GM19023 (cell line): ENCODE results near the gene CFAP74.

Source experiments
- ATAC-seq: cut with Tn5 transposase; IDR thresholded peaks from one replicate; pipeline ENCODE4 v1.9.1; 2021; ENCODE audit warnings: mild to moderate bottlenecking, moderate library complexity; ENCODE audit not compliant: unreplicated experiment

Gene CFAP74

DNA sequence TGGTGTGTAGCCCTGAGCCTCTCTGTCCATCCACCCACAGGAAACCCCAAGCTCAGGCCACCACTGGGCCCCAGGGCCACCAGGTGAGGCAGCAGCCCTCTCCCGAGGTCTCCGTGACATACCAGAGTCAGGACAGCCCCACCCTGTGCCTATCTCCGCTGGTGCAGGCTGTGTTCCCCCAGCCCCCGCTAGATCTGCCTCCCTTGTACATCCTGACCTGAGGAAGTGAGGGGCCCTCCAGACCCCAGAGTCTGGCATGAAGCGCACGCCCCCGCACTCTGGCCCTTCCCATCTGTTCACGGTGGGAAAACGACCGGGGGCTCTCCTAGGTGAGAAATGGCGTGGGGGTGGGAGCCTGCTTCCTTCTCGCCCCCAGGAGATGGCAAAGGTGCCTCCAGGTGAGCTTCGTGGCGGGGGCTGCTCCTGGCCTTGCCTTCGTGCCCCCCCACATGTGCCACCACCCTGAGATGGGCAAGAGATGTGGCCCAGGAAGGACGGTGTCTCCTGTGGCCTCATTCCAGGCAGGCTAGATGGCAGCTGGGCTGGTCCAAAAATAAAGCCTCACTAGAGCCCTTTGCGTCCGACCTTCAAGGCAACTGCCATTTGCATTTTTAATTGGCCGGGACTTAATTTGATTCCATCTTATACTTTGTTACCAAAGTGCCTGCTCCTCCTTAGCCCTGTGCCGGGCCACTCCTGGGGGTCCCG is 18.6 kb upstream of the CFAP74 start:
- ATAC-seq = no peak

DNA sequence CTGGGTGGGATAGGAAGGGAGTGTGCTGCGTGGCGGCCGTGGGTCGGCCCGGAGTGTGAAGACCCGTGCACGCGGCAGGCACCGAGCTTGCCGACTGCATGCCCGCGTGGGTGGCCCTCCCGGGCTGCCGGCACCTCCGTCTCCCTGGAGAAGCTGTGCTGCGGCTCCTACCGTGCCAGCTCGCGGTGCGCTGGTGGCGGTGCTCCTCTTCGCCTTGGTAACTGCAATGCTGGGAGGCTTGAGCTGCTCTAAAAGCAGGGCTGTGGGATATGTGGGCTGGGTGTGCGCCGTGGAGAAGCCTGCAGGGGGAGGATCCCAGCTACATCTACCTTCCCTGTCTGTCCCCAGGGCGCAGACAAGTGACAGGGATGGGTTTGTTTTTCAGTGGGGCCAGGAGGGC is 18.0 kb upstream of the CFAP74 start:
- ATAC-seq = no peak

DNA sequence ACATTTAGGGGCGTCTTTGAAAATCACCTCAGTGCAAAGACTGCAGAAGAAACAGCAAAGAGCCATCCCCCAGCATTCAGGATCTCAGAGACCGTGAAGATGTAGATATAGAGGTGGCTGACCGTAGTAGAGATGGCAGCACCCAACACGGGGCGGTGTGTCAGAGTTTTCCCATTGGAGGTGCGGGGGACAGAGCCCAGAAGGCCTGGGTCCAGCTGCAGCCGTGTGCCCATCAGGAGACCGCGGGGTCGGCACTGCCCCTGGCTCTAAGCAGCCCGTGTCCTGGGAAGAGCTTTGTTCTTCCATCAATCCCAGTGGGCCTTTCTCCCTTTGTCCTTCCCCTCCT is 16.7 kb upstream of the CFAP74 start:
- ATAC-seq = no peak

DNA sequence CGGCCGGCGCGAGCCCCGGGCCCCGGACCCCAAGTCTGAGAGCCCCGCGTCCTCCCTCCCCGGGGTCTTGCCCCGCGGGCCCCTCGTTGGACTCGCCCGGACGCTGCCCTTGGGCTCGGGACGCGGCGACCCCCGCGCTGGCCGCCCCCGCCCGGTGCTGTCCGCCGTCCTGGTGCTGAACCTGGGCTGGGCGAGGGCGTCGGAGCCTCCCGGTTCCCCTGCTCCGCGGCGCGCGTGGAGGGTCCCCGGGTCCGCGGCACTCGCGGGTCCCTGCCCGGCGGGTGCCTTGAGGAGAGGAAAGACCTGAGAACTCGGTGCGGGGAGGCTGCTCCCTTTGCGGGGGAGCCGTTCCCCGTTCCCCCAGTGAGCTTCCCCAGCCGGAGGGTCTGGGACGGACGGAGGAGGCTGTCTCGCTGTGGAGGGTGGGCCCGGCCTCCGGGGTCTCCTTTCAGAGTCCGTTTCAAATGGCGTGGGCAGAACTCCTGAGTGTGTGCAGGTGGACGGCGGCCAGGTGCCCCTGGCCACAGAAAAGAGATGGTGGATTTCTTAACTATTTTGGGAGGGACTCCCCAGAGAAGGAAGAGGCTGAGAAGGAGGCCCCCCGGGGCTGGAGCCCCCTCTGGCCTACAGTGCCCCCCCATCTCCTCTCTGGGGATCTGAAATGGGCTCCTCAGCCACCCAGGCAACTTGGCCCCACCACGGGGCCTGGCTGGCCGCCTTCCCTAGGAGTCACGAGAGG is 16.2 kb upstream of the CFAP74 start:
- no peak for ATAC-seq

DNA sequence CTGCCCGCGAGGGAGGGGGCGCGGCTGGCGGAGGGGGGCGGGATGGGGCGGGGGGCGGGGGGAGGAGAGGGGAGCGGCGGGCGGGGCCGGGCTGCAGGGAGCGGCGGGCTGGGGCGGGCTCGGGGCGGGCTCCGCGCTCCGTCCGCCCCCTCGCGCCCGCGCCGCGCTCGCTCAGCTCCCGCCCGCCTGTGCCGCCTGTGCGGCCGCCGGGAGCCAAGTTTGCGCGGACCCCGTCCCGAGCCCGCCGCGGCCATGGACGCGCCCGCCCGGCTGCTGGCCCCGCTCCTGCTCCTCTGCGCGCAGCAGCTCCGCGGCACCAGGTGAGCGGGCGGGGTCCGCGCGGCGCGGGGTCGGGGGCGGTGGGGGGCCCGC is 15.6 kb upstream of the CFAP74 start, which contains the start of gene GABRD:
GABRD (plus strand) TSS at position 174 of the 372 bp plus-strand sequence; CDS start at position 253, 79 bp downstream.
- no peak for ATAC-seq

DNA sequence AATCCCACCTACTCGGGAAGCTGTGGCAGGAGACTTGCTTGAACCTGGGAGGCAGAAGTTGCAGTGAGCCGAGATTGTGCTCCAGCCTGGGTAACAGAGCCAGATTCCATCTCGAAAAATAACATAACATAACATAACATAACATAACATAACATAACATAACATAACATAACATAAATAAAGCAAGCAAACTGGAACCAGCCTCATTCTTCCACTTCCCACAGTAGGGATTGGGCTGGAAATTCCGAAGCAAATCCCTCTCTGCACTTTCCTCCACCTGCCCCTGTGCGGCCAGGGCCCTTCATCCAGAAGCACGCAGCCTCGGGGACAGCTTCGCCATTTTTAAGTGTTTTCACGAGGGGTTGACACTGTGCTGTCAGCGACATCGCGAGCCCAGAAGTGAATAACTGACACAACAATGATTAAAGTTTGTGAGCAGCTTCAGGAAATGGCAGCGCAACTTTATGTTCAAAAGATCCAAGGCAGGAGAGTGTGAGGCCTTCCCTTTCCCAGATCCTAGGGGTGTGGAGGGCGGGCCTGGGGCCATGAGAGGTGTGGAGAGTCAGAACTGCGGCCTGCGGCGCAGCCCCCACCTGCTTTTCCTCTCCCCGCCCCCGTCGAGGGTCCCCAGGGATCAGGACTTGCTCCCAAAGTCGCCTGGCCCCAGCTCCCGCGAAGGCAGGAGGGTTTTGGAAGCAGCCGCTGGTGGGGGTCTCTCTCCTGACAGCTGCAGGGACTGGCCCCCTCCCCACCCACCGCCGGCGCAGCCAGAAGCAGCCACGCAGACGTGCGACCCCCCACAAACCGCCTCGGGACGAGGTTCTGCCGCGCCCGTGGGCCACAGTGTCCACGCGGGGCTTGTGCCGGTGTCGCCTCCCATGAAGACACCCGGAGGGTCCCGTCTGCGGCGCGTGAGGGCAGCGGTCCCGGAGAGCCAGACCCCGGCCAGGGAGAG is 14.9 kb upstream of the CFAP74 start:
- ATAC-seq = no peak

DNA sequence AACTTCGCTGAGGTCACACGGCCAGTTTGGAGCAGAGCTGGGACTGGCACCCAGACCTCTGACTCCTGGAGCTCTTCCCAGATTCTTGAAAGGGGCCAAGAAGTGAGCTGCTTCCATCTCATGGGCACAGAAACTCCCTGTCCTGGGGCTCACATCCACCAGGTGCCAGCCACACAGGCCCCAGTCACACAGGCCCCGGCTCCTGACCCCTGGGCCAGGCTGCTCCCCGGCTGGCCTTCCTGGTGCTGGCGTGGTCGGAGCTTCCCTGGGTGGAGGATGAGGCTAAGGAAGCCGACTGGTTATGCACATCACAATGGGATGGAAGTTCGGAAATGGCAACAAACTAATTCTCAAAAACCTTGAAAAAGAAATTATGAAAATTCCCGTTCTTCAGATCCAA is 12.5 kb upstream of the CFAP74 start:
- ATAC-seq = no peak

DNA sequence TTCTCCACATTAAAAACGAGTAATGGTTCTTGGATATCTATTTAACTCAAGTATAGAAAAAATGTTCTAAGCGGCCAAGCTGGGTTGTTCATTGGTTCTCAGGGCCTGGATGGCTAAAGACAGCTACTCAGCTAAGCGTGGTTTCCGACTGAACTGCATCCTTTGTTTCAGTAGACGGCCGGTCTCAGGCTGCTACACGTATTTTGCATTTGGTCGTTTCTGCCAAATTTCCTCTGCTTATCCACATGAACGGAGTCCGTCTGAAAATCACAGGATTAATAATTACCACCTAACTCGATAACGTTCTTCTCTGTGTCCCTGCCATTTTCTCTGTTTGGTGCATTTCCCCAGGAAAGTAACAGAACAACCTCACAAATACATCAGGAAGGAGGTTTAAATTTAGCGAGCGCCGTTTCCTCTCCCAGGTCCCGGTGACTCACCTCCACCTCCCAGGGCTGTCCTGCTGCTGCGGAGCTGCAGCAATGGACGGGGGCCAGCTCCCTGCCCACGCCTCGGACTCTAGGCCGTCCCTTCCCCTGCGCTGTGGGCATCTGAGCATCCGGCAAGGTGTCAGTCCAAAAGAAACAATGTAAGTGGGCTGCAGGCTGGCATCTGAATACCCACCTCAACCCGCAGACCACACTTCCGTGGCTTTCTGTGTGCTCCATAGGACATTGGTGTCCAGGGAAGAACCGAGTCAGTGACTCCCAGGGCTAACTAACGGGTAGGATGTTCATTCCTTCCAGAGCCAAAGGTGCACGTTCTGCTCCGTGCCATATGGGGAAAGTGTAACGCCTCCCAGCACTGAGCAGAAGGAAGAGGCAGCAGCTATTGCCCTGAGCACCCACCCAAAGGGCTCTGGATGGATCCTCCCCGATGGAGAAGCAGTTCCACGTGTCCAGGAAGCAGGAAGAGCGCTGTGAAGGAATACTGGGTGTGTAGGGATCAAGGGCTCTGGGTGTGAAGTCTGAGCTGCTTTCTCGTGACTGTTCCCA is 11.5 kb upstream of the CFAP74 start:
- ATAC-seq = no peak

DNA sequence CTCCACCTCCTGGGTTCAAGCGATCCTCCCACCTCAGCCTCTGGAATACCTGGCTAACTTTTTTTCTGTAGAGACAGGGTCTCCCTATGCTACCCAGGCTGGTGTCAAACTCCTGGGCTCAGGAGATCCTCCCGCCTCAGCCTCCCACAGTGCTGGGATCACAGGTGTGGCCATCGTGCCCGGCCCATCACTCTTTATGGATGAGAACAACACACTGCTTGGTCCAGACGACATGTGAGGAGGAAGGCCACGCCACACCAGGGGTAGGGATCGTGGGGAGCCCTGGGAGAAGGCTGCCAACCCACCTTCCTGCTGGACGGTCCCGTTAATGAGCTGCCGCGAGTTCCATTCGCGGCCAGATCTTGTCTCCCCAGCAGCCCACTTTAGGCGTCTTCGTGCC is 10.6 kb upstream of the CFAP74 start:
- ATAC-seq = no peak

DNA sequence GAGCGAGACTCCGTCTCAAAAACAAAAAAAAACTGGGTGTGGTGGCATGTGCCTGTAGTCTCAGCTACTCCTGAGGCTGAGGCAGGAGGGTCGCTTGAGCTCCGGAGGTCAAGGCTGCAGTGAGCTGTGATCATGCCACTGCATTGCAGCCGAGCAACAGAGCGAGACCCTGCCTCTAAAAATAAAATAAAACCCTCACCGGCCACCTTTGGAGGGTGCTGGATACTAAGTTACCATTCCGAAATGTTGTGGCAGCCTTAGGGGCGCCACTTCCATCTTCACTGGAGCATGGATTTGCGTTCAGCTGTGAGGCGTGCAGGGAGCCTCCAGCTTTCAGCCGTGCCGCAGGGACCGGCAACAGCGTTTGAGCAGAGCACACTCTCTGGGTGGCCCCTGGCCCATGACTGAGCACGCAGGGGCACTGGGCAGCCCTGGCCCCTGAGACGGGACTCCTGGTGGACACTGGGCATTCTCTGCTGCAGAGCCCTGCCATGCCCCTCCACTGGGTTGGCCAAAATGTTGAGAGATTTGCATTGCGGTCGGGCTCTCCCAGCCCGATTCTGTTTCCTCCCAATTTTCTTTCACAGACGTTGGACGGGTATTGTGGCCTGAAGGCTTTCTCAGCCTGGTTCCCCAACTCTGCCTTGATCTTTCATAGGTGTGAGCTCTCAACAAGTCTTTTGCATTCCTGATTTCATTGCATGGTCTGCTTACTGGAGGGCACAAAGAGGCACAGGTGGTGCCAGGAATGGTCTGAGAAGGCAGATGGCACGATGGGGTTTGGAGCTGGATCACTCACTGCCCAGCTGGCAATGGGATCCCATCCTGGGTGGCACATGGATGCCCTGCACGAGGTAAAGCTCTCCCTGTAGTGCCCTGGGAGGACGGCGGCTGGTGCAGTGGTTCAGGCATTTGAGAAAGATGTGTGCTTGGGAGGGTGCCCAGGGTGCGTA is 5.8 kb upstream of the CFAP74 start:
- ATAC-seq = no peak

DNA sequence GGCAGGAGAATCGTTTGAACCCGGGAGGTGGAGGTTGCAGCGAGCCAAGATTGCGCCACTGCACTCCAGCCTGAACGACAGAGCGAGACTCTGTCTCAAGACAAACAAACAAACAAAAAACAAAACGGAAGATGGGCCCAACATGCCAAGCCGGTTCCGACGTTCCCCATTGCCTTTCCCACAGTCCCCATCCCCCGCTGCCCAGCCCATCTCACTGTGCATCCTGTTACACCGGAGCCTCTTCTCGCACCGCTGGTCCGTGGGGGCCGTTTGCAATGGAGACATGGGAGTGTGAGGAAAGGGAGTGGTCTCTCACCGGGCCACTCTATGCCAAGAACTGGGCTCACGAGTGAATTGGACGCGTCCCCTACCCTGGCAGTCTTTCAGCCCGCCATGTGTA is 1.3 kb upstream of the CFAP74 start:
- no peak for ATAC-seq

DNA sequence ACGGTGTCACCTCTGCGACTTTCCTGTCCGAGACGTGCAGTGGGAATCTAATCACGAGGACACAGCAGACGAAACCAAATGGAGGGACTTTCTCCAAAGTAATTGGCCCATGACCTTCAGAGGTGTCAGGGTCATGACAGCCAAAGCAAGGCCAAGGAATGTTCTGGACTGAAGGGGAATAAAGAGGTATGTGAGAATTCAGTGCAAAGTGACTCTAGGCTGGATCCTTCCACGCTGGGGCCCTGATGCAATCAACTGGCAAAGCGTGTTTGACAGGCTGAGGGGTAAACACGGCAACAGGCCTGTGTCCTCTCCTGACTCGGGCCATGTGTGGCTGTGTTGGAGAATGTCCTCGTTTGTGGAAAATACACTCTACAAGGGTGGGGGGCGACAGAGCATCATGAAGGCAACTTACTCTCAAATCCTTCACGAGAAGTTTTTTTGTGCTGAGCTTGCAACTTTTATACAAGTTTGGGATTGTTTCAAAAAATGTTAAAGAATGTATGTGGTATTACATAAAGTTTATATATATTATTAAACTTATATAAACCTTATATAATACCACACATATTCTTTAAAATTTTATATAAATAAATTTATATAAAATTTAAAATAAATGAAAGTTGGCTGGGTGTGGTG is 1.7 kb downstream of the CFAP74 start:
- ATAC-seq = no peak

DNA sequence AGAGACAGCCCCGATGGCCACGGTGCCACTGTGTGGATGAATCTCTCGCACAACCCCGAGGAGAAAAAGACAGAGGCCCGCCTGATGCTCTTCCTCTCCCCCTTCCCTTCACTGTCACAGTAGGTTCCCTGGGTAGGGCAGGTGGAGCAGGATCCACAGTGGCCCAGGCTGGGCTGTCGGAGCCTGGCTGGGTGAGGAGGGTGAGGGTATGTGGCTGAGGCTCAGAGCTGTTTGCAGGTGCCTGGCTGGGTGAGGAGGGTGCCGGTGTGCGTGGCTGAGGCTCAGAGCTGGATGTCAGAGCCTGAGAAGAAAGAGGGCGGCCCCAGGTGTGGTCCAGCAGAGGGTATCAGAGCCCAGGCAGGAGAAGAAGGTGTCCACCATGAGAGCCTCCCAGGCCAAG is 2.7 kb downstream of the CFAP74 start:
- no peak for ATAC-seq

DNA sequence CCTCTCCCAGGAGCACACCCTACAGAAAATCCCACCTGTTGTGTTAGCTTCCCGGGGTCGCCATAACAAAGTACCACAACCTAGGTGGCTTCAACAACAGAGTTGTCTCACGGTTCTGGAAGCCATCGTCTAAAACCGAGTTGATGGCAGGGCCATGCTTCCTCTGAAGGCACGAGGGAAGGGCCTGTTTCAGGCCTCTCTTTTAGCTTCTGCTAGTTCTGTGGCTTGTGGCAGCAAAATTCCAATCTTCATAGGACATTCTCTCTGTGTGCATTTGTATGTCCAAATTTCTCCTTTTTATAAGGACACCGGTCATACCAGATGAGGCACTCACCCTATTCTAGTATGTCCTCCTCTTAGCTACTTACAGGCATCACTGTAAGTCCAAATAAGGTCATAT is 3.2 kb downstream of the CFAP74 start:
- no peak for ATAC-seq

DNA sequence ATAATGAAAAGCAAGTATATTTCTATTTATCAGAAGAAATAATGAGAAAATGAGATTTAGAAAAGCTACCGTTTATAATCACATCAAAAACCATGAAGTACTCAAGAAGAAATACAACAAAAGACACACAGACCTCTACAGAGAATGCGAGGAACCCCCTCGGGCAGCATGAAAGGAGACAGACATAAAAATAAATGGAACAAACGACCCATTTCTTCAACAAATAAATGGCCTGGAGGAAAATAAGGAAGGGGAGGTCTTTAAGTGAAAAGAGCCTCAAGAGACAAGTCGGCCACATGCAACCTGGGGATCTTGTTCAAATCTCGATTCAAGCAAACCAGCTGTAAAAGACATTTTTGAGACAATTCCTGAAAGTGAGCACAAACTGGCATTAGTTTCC is 6.0 kb downstream of the CFAP74 start:
- no peak for ATAC-seq

DNA sequence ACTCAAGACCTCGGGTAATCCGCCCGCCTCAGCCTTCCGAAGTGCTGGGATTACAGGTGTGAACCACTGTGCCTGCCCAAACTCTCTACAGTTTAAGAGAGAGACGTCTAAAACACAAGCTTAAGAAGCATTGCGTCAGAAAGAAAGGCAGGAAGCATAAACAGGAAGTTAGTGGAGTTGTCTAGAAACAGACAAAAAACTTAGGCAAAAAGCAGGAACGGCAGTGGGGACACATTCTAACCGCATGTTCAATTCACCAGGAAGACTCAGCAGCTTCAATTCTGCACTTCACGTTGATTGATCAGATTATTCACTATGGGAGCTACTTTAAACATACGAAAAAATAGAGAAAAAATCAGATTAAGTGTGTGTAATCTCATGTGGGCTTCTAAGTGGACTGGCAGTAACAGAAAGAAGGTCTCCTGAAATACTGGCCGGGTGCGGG is 7.4 kb downstream of the CFAP74 start:
- ATAC-seq = no peak

DNA sequence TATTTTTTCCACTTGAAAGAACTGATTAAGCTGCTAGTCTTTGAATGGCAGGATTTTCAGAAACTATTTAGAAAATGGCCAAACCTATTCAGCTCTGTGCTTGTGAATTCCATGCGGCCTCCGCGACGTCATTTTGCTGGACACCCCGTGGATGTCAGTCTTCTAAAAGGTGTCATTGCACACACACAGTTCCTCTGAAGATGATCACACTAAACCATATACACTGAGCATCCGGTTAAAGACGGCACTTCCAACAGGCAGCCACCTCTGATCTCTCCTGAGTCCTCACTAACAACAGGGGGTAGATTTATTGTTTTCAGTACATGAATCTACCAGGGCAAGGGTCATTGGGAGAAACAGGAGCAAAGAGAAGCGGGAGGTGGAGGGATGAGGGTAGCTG is 9.1 kb downstream of the CFAP74 start:
- ATAC-seq = no peak

DNA sequence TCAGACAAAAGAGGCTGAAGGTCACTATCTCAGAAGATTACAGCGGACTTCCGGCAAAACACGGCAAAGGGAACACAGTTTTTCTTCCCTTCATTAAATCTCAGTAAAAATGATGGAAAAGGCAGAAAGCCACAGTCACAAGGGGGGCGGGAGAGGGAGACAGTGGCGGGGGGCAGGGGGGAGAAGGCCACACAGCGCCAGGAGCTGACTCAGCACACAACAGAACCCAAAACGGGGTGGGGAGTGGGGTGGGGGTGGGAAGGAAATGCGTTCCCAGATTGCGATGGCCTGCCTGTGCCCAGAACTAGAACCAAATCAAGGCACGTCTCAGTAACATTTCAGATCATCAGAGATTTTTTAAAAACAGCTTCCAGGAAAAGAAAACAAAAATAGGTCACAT is 13.4 kb downstream of the CFAP74 start:
- ATAC-seq = no peak

DNA sequence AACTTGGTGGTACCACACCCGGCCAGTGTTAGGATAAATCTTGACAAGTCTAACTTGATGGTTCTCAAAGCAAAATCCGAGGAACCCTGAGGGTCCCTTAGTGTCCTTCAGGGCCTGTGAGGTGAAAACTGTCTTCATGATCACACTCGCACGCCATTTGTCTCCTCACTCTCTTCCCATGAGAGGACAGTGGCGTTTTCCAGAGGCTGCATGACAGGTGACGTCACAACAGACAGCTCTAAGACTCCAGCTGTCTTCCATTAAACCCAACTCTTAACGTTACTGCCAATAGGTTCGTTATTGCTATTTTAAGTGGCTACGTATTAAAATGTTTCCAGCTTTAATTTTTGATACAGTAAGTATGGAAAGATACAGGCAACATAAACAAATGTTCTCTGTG is 13.8 kb downstream of the CFAP74 start:
- ATAC-seq = no peak
